HepG2 (cell line): ENCODE measurements around the gene PMEPA1. TPM values are rescaled to one million over a fixed set of nuclear protein-coding genes. Genes with fewer than 3 reads are reported as not detected.

Experiments
- ATAC-seq: fragments of 200-7000 bp; cut with Tn5 transposase; 3 replicates; pipeline ENCODE4 v1.9.1; 2020; ENCODE audit warnings: mild to moderate bottlenecking, moderate library complexity
- BruUV-seq: library from RNA; stranded (reverse); fragments of 400-500 nt; replicated peaks from 2 replicates; lab custom pipeline; 2021; lab: Mats Ljungman, UMichigan
- CTCF ChIA-PET: fragments of 300-600 bp; formaldehyde crosslinking; extraction: SDS; loops from one replicate; lab custom pipeline; 2021; ENCODE audit warnings: low total read pairs, inconsistent platforms, low intra/inter-chr PET ratio; lab: Yijun Ruan, JAX
- POLR2A ChIA-PET: fragments of 350-600 bp; sonication (Branson Sonifier 250); formaldehyde crosslinking; loops from one replicate; lab custom pipeline; 2020; ENCODE audit warnings: antibody characterized with exemption, inconsistent platforms; lab: Yijun Ruan, JAX
- DNase-seq: peaks from one replicate; pipeline ENCODE4 v3.0.0-alpha.2; 2015; ENCODE audit warnings: low spot score
- FAIRE-seq: peaks from 3 replicates; lab custom pipeline; 2011; peaks lifted over from hg19 to GRCh38; lab: Jason Lieb, UNC
- H2AFZ ChIP-seq: one replicate; pipeline ENCODE4 v1.6.1; 2011; ENCODE audit warnings: low read length, inconsistent platforms
- H3K27ac ChIP-seq: fragments of 300-600 bp; 3 replicates; pipeline ENCODE4 v1.8.0; 2011; ENCODE audit warnings: mixed run types, mild to moderate bottlenecking, mixed read lengths, low read length, inconsistent platforms; ENCODE audit not compliant: insufficient read depth; ENCODE audit errors: extremely low read length
- H3K27me3 ChIP-seq, 2 experiments: fragments of 200-600 bp in 1 of 2; 2 replicates in 1 of 2; 3 replicates in 1 of 2; pipeline versions ENCODE4 v1.6.0 to v1.8.0; 2011; ENCODE audit warnings: low read length in 2 of 2, mild to moderate bottlenecking in 2 of 2, moderate library complexity in 2 of 2, inconsistent platforms in 1 of 2; ENCODE audit not compliant: insufficient read depth in 2 of 2, control insufficient read depth in 1 of 2
- H3K36me3 ChIP-seq, 2 experiments: fragments of 200-600 bp in 1 of 2; replicated peaks in 1 of 2; 2 replicates in 1 of 2; 3 replicates in 1 of 2; pipeline versions ENCODE4 v1.5.1 to v1.8.0; 2011; ENCODE audit warnings: low read length in 2 of 2, inconsistent platforms in 1 of 2; ENCODE audit not compliant: insufficient read depth in 2 of 2, control insufficient read depth in 1 of 2
- H3K4me1 ChIP-seq: 2 replicates; pipeline ENCODE4 v1.5.1; 2012; ENCODE audit warnings: low read length, inconsistent platforms; ENCODE audit not compliant: insufficient read depth
- H3K4me2 ChIP-seq: 2 replicates; pipeline ENCODE4 v1.6.0; 2011; ENCODE audit warnings: low read depth, low read length, inconsistent platforms
- H3K4me3 ChIP-seq, 3 experiments: fragments of 200-600 bp in 1 of 3; sonication (generic), shearing (Covaris generic) in 1 of 3; replicated peaks in 1 of 3; 2 replicates each; pipeline ENCODE4 v1.5.1; 2011 to 2016; ENCODE audit warnings: low read length in 3 of 3, inconsistent platforms in 2 of 3, low read depth in 2 of 3, mild to moderate bottlenecking in 2 of 3, control low read depth in 1 of 3, mixed read lengths in 1 of 3; ENCODE audit not compliant: insufficient read depth in 1 of 3
- H3K79me2 ChIP-seq: one replicate; pipeline ENCODE4 v1.6.1; 2011; ENCODE audit warnings: low read length, inconsistent platforms; ENCODE audit not compliant: insufficient read depth
- H3K9ac ChIP-seq: 2 replicates; pipeline ENCODE4 v1.6.0; 2011; ENCODE audit warnings: mild to moderate bottlenecking, low read depth, low read length, inconsistent platforms; ENCODE audit not compliant: insufficient read depth
- H3K9me3 ChIP-seq: 2 replicates; pipeline ENCODE4 v1.5.1; 2012; ENCODE audit warnings: mild to moderate bottlenecking, low read length
- H4K20me1 ChIP-seq: 2 replicates; pipeline ENCODE4 v1.6.0; 2011; ENCODE audit warnings: inconsistent platforms, mild to moderate bottlenecking, low read length, moderate library complexity; ENCODE audit not compliant: insufficient read depth
- FOXA3 ChIP-seq: IDR thresholded peaks from 2 replicates; pipeline ENCODE4 v1.6.1; 2016; ENCODE audit warnings: missing genetic modification reagents, missing compliant biosample characterization
- KDM2A ChIP-seq: sonication (generic); formaldehyde crosslinking; IDR thresholded peaks from 2 replicates; pipeline ENCODE4 v1.4.0; 2020; ENCODE audit warnings: low read depth, missing genetic modification reagents, borderline replicate concordance
- NFKBIZ ChIP-seq: IDR thresholded peaks from 2 replicates; pipeline ENCODE4 v1.6.1; 2018; ENCODE audit warnings: missing genetic modification reagents, missing compliant biosample characterization
- SALL1 ChIP-seq: sonication (generic); formaldehyde crosslinking; IDR thresholded peaks from 2 replicates; pipeline ENCODE4 v1.8.0; 2022; ENCODE audit warnings: mild to moderate bottlenecking, missing genetic modification reagents
- SMC3 ChIP-seq: IDR thresholded peaks from 2 replicates; pipeline ENCODE4 v1.6.1; 2011; ENCODE audit warnings: low read length, improper control_type of control experiment
- ZNF274 ChIP-seq: sonication (generic); formaldehyde crosslinking; IDR thresholded peaks from 2 replicates; pipeline ENCODE4 v1.5.1; 2020; ENCODE audit warnings: mild to moderate bottlenecking, missing genetic modification reagents
- ZNF296 ChIP-seq: sonication (generic); formaldehyde crosslinking; conservative IDR thresholded peaks from 2 replicates; pipeline ENCODE4 v1.5.0; 2020; ENCODE audit warnings: mild to moderate bottlenecking, missing genetic modification reagents
- ZNF44 ChIP-seq: sonication (generic); formaldehyde crosslinking; IDR thresholded peaks from 2 replicates; pipeline ENCODE4 v1.5.1; 2020; ENCODE audit warnings: mild to moderate bottlenecking, missing genetic modification reagents
- ZNF484 ChIP-seq: sonication (generic); formaldehyde crosslinking; IDR thresholded peaks from 2 replicates; pipeline ENCODE4 v1.5.1; 2020; ENCODE audit warnings: mild to moderate bottlenecking, low read depth, missing genetic modification reagents, borderline replicate concordance
- ZNF501 ChIP-seq: sonication (generic); formaldehyde crosslinking; IDR thresholded peaks from 2 replicates; pipeline ENCODE4 v1.5.1; 2020; ENCODE audit warnings: mild to moderate bottlenecking, moderate library complexity, missing genetic modification reagents
- ZNF652 ChIP-seq: IDR thresholded peaks from 2 replicates; pipeline ENCODE4 v1.6.1; 2016; ENCODE audit warnings: low read depth, borderline replicate concordance
- WGBS: methylation state at CpG from one replicate; pipeline ENCODE4 v1.1.6; 2017; ENCODE audit warnings: low lambda C conversion rate; 5-methylcytosine and 5-hydroxymethylcytosine counted together
- in situ Hi-C: cut with HindIII; loops from 2 replicates; pipeline ENCODE4 v1.10.0; 2017; ENCODE audit warnings: low pct_unique_long_range_greater_than_20kb; ENCODE audit not compliant: extremely low pct_ligation_motif_present
- intact Hi-C: fragments of 100-400 bp; cut with micrococcal nuclease; formaldehyde crosslinking; loops from one replicate; pipeline ENCODE4 v1.10.0; 2022; ENCODE audit not compliant: unreplicated experiment
- polyA plus RNA-seq, 8 experiments: library from polyadenylated mRNA; depleted of rRNA in 3 of 8; stranded (reverse) in 7 of 8; unstranded in 1 of 8; fragments of >200 nt; fragmentation: Illumina TruSeq in 4 of 8; extraction: Trizol in 4 of 8; gene quantifications; 2 replicates each; pipeline versions ENCODE4 v1.2.1 to v1.2.3, GENCODE V29; 2011 to 2016; ENCODE audit warnings: low read depth in 4 of 8, missing spikeins in 1 of 8, mixed read lengths in 1 of 8; ENCODE audit not compliant: insufficient read depth in 1 of 8
- total RNA-seq, 5 experiments: library from RNA; depleted of rRNA; stranded (reverse); fragments of >200 nt; fragmentation: Illumina TruSeq; extraction: Trizol; gene quantifications; 2 replicates each; pipeline ENCODE4 v1.2.3, GENCODE V29; 2016; ENCODE audit warnings: low read depth in 1 of 5
- TF ChIP-seq, protein P1 (sequence below): sonication (generic); formaldehyde crosslinking; IDR thresholded peaks from 2 replicates; pipeline ENCODE4 v1.5.0; 2020; ENCODE audit warnings: mild to moderate bottlenecking, missing genetic modification reagents, moderate library complexity
- TF ChIP-seq, protein P2 (sequence below): sonication (generic); formaldehyde crosslinking; IDR thresholded peaks from 2 replicates; pipeline ENCODE4 v1.5.1; 2020; ENCODE audit warnings: missing genetic modification reagents, mild to moderate bottlenecking, borderline replicate concordance

PMEPA1 gene
- total and polyA plus RNA-seq, 2 of the 13 experiments (the other 11 are each of a cell fraction or from before 2014, with no cell fraction given) = not detected

DNA sequence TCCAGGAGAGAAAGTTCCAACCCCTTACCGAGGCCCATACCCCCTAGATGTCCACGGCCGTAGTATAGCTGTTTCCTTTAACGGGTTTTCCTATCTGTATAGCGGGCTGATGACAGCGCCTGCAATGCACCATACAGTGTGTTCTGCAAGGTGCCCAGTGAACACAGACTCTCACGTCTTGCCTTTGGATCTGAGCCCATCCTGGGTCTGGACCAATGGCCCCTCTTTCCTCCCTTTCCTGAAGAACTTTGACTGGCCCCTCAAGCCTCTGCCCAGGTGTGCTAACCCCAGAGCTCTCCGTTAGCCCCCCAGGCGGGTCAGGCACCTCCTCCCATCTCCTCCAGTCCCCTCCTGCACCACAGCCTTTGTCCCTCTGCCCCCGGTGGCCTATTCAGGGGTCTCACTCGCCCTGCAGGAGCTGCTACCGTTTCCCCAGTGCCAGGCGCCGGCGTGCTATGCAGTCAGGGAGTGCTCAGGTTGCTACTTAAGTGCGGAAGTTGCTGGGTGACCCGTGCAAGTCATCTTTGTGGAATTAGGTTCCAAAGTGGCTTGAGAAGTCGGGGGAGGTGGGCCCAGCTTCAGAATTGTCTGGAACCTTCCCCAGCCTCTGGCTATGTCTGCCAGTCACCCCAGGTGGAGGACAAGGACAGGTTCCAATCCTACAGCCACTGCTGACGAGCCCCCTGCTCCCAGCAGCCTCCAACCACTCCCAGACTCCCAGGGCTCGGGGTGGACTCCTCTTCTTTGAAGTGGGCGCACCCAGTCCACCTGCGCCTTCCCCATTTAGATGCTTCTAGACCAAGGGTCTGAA is 54.6 kb downstream of the PMEPA1 start:
- H3K79me2 ChIP-seq = no peaks in the 10 kb centered on the region
- no peak for ATAC-seq

GRCh38 chr20:57654363-57654997 is 55.3 kb downstream of the PMEPA1 start:
- H3K27me3 ChIP-seq = peaks cover 35 to 97% of the 10 kb centered on the region in 2 experiments
- H3K4me3 ChIP-seq = no peak overlapping the region
- H4K20me1 ChIP-seq = peaks cover 3% of the 10 kb centered on the region; the same call in 1 of the 2 replicates
- ChIA-PET POLR2A (no interaction called here), CTCF (interaction anchor here (1.2 to 3.1 kb wide), 5 partner anchors 60 to 556 kb away, joined by 4 to 46 read pairs (median 18); no protein-coding TSS in a partner anchor)
- no peak overlapping the region for H3K4me2 ChIP-seq
- WGBS = 22% methylated on average over 12 of the region's 12 CpGs
- no peaks in the 10 kb centered on the region for H3K36me3 ChIP-seq
- in situ Hi-C loops (loop anchor here (5.0 kb wide), 1 partner anchor 523 kb away; no protein-coding TSS in a partner anchor), intact Hi-C loops (loop anchor here (1.0 kb wide), 3 partner anchors 433 to 555 kb away; no protein-coding TSS in a partner anchor)
- H2AFZ ChIP-seq = no peak overlapping the region
- ATAC-seq = peak; percentile 74
- no peak overlapping the region for H3K27ac ChIP-seq
- peaks cover 13% of the 10 kb centered on the region for H3K4me1 ChIP-seq
- FAIRE-seq = peak; percentile 87
- DNase-seq = peak; percentile 42
- H3K79me2 ChIP-seq = no peaks in the 10 kb centered on the region
- H3K9me3 ChIP-seq = no peaks in the 10 kb centered on the region
- H3K9ac ChIP-seq = no peak overlapping the region
- no TSS peak for BruUV-seq
- no peak for TF ChIP-seq ZNF501 (CRISPR knock-in tag)
- peak; percentile 76; the same call in 1 of the 2 replicates for TF ChIP-seq SMC3
- TF ChIP-seq, protein P1, sequence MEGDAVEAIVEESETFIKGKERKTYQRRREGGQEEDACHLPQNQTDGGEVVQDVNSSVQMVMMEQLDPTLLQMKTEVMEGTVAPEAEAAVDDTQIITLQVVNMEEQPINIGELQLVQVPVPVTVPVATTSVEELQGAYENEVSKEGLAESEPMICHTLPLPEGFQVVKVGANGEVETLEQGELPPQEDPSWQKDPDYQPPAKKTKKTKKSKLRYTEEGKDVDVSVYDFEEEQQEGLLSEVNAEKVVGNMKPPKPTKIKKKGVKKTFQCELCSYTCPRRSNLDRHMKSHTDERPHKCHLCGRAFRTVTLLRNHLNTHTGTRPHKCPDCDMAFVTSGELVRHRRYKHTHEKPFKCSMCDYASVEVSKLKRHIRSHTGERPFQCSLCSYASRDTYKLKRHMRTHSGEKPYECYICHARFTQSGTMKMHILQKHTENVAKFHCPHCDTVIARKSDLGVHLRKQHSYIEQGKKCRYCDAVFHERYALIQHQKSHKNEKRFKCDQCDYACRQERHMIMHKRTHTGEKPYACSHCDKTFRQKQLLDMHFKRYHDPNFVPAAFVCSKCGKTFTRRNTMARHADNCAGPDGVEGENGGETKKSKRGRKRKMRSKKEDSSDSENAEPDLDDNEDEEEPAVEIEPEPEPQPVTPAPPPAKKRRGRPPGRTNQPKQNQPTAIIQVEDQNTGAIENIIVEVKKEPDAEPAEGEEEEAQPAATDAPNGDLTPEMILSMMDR (CRISPR knock-in tag) = peak; percentile 92
- 0 out of 2 replicates have a peak, but pooled peaks have one; percentile 17 for TF ChIP-seq SALL1 (CRISPR knock-in tag)
- no peak for TF ChIP-seq ZNF652 (CRISPR knock-in tag)
- TF ChIP-seq, protein P2, sequence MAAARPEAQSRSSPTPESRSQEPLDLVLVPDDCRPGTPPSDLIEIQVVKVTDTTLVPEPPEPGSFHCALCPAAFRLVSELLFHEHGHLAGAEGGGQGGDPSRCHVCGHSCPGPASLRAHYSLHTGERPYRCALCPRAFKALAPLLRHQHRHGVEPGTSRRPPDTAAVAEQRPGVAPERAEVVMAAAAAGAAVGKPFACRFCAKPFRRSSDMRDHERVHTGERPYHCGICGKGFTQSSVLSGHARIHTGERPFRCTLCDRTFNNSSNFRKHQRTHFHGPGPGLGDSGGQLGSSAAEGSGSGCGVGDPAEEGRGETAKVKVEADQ (CRISPR knock-in tag) = 0 out of 2 replicates have a peak, but pooled peaks have one; percentile 37
- 0 out of 2 replicates have a peak, but pooled peaks have one; percentile 32 for TF ChIP-seq ZNF274 (CRISPR knock-in tag)
- 0 out of 2 replicates have a peak, but pooled peaks have one; percentile 38 for TF ChIP-seq ZNF44
- TF ChIP-seq KDM2A (CRISPR knock-in tag) = peak; percentile 42; the same call in 1 of the 2 replicates

More for the DNA sequence above, 54.6 kb downstream of the PMEPA1 start:
- H2AFZ ChIP-seq = no peak overlapping the region
- no peak for FAIRE-seq
- no peak overlapping the region for H3K9ac ChIP-seq
- ChIA-PET CTCF (interaction anchor here (1.2 to 3.1 kb wide), 4 partner anchors 431 to 555 kb away, joined by 6 to 46 read pairs (median 19); no protein-coding TSS in a partner anchor), POLR2A (no interaction called here)
- DNase-seq = no peak
- H3K4me2 ChIP-seq = no peak overlapping the region
- H4K20me1 ChIP-seq = peaks cover 3% of the 10 kb centered on the region; the same call in 1 of the 2 replicates
- no peak overlapping the region for H3K27ac ChIP-seq
- intact Hi-C loops = loop anchor here (1.0 kb wide), 3 partner anchors 432 to 554 kb away; no protein-coding TSS in a partner anchor
- TF ChIP-seq ZNF296 (no peak), ZNF484 (CRISPR knock-in tag) (no peak), NFKBIZ (CRISPR knock-in tag) (no peak), FOXA3 (CRISPR knock-in tag) (no peak)
- in situ Hi-C loops = loop anchor here (5.0 kb wide), 2 partner anchors 432 to 522 kb away; no protein-coding TSS in a partner anchor
- no peaks in the 10 kb centered on the region for H3K36me3 ChIP-seq
- H3K9me3 ChIP-seq = no peaks in the 10 kb centered on the region
- H3K4me3 ChIP-seq = no peak overlapping the region
- H3K4me1 ChIP-seq = peaks cover 13% of the 10 kb centered on the region
- H3K27me3 ChIP-seq = peaks cover 36 to 97% of the 10 kb centered on the region in 2 experiments
- whole genome bisulfite sequencing = 7% methylated on average over 22 of the region's 22 CpGs
- no TSS peak for BruUV-seq
